Activated CD8-positive, alpha-beta T cell treated with anti-CD3 and anti-CD28 coated beads for 36 hours (primary cell): ENCODE results near the gene CDH15. TPM values are rescaled to one million over a fixed set of nuclear protein-coding genes. Genes with fewer than 3 reads are reported as not detected.

Experiments used
- ATAC-seq: fragments of 200-7000 bp; cut with Tn5 transposase; one replicate; pipeline ENCODE4 v1.10.0; 2021; ENCODE audit warnings: mild to moderate bottlenecking, moderate library complexity
- CTCF ChIA-PET: fragments of 350-600 bp; sonication (Branson Sonifier 250); formaldehyde crosslinking; loops from one replicate; lab custom pipeline; 2021; ENCODE audit warnings: antibody characterized with exemption; lab: Charles Lee
- POLR2A ChIA-PET: fragments of 350-600 bp; sonication (Branson Sonifier 250); formaldehyde crosslinking; loops from one replicate; lab custom pipeline; 2021; ENCODE audit warnings: antibody characterized with exemption; lab: Charles Lee
- DNase-seq: peaks from one replicate; pipeline ENCODE4 v3.0.0-alpha.2; 2020
- H3K27ac Mint-ChIP-seq: one replicate; pipeline ENCODE4 v1.8.0; 2021; ENCODE audit warnings: mild to moderate bottlenecking, mixed read lengths
- H3K27me3 Mint-ChIP-seq: one replicate; pipeline ENCODE4 v1.8.0; 2021; ENCODE audit warnings: mixed read lengths
- H3K36me3 Mint-ChIP-seq: one replicate; pipeline ENCODE4 v1.8.0; 2021; ENCODE audit warnings: low read depth, mixed read lengths
- H3K4me1 Mint-ChIP-seq: one replicate; pipeline ENCODE4 v1.8.0; 2021; ENCODE audit warnings: low read depth, mixed read lengths
- H3K4me3 Mint-ChIP-seq: one replicate; pipeline ENCODE4 v1.8.0; 2021; ENCODE audit warnings: mild to moderate bottlenecking, moderate library complexity, mixed read lengths
- H3K9me3 Mint-ChIP-seq: one replicate; pipeline ENCODE4 v1.8.0; 2021; ENCODE audit warnings: mixed read lengths
- CTCF ChIP-seq: fragments of 200-600 bp; IDR thresholded peaks from one replicate; pipeline ENCODE4 v1.8.0; 2022; ENCODE audit warnings: antibody characterized with exemption, mild to moderate bottlenecking
- intact Hi-C: fragments of 100-400 bp; cut with micrococcal nuclease; formaldehyde crosslinking; loops from one replicate; pipeline ENCODE4 v1.10.0; 2022
- total RNA-seq, 2 experiments: library from RNA; stranded (reverse); gene quantifications; one replicate each; pipeline ENCODE4 v1.2.3, GENCODE V29; 2021

Gene CDH15
- total RNA-seq, 2 experiments from 2014 or later = not detected

- Mint-ChIP-seq H3K4me3 (no peak overlapping the region), H3K36me3 (peaks cover 35% of the 10 kb centered on the region), H3K4me1 (peaks cover 7% of the 10 kb centered on the region), H3K9me3 (no peaks in the 10 kb centered on the region), H3K27me3 (no peaks in the 10 kb centered on the region), H3K27ac (peak overlapping the region; percentile 34)
- DNase-seq (peak; percentile 33), ATAC-seq (no peak)
- ChIA-PET POLR2A (interaction anchor here (1.1 kb wide), 1 partner anchor 13 kb away, joined by 3 read pairs; no protein-coding TSS in a partner anchor), CTCF (no interaction called here)
- intact Hi-C loops = no loop called here
- TF ChIP-seq CTCF = no peak
These were observed 24.3 kb upstream of the CDH15 start for GRCh38 chr16:89147085-89147817.

GRCh38 chr16:89149386-89149785, 22.2 kb upstream of the CDH15 start:
- no peak for TF ChIP-seq CTCF
- no peaks in the 10 kb centered on the region for H3K9me3 Mint-ChIP-seq
- no peak for ATAC-seq
- H3K27me3 Mint-ChIP-seq = no peaks in the 10 kb centered on the region
- H3K4me3 Mint-ChIP-seq = no peak overlapping the region
- intact Hi-C loops = no loop called here
- no peak overlapping the region for H3K27ac Mint-ChIP-seq
- ChIA-PET CTCF (no interaction called here), POLR2A (no interaction called here)
- peaks cover 37% of the 10 kb centered on the region for H3K36me3 Mint-ChIP-seq
- H3K4me1 Mint-ChIP-seq = peaks cover 9% of the 10 kb centered on the region
- no peak for DNase-seq

- DNase-seq (no peak), ATAC-seq (no peak)
- Mint-ChIP-seq H3K27ac (peak overlapping the region; percentile 21), H3K27me3 (no peaks in the 10 kb centered on the region), H3K4me3 (no peak overlapping the region), H3K9me3 (no peaks in the 10 kb centered on the region), H3K4me1 (peaks cover 9% of the 10 kb centered on the region), H3K36me3 (peaks cover 37% of the 10 kb centered on the region)
- POLR2A ChIA-PET = no interaction called here
- CTCF ChIA-PET = no interaction called here
- TF ChIP-seq CTCF = no peak
- intact Hi-C loops = no loop called here
These were observed 21.3 kb upstream of the CDH15 start for GRCh38 chr16:89150090-89150835.

- Mint-ChIP-seq H3K4me3 (no peak overlapping the region), H3K9me3 (no peaks in the 10 kb centered on the region), H3K36me3 (peaks cover 36% of the 10 kb centered on the region), H3K27me3 (no peaks in the 10 kb centered on the region), H3K27ac (no peak overlapping the region), H3K4me1 (peaks cover 9% of the 10 kb centered on the region)
- CTCF ChIA-PET = no interaction called here
- POLR2A ChIA-PET = no interaction called here
- TF ChIP-seq CTCF = no peak
- intact Hi-C loops = no loop called here
- ATAC-seq (no peak), DNase-seq (no peak)
These were observed 20.6 kb upstream of the CDH15 start for GRCh38 chr16:89150981-89151380.
